Spleen (tissue), 11 donors: ENCODE data around the gene CHST6. TPM values are rescaled to one million over a fixed set of nuclear protein-coding genes. Genes with fewer than 3 reads are reported as not detected.
"Not testable (repeated sequence)": the region's sequence is repeated elsewhere in the genome, so short reads cannot be mapped to it uniquely, and the experiment has no call there.

Source experiments
- DNase-seq: peaks from one replicate; pipeline ENCODE4 v3.0.0-alpha.2; 2020
- H3K27ac ChIP-seq, 8 donors: fragments of 200-600 bp; sonication (generic) in 7 of 8; 1 replicate in 4 of 8; 2 replicates in 4 of 8; pipeline versions ENCODE4 v1.5.0 to v1.8.0; 2016 to 2021; ENCODE audit warnings: inconsistent platforms in 4 of 8, mild to moderate bottlenecking in 4 of 8, moderate library complexity in 1 of 8
- H3K27me3 ChIP-seq, 7 donors: fragments of 200-600 bp; sonication (generic) in 6 of 7; replicated peaks in 1 of 7; 1 replicate in 4 of 7; 2 replicates in 3 of 7; pipeline versions ENCODE4 v1.5.0 to v1.8.0; 2016 to 2021; ENCODE audit warnings: inconsistent platforms in 3 of 7, mild to moderate bottlenecking in 1 of 7
- H3K36me3 ChIP-seq, 6 donors: fragments of 200-600 bp; sonication (generic) in 5 of 6; 1 replicate in 4 of 6; 2 replicates in 2 of 6; pipeline versions ENCODE4 v1.5.0 to v1.8.0; 2016 to 2021; ENCODE audit warnings: inconsistent platforms in 2 of 6
- H3K4me1 ChIP-seq, 6 donors: fragments of 200-600 bp; sonication (generic) in 5 of 6; 1 replicate in 3 of 6; 2 replicates in 3 of 6; pipeline versions ENCODE4 v1.5.0 to v1.8.0; 2016 to 2021; ENCODE audit warnings: inconsistent platforms in 3 of 6
- H3K4me3 ChIP-seq, 8 donors: fragments of 200-600 bp; sonication (generic) in 7 of 8; 1 replicate in 4 of 8; 2 replicates in 4 of 8; pipeline versions ENCODE4 v1.5.0 to v1.8.0; 2016 to 2021; ENCODE audit warnings: inconsistent platforms in 4 of 8, mild to moderate bottlenecking in 4 of 8, moderate library complexity in 2 of 8
- H3K9me3 ChIP-seq, 8 donors: fragments of 200-600 bp; sonication (generic) in 7 of 8; 1 replicate in 4 of 8; 2 replicates in 4 of 8; pipeline versions ENCODE4 v1.5.0 to v1.8.0; 2016 to 2021; ENCODE audit warnings: inconsistent platforms in 4 of 8
- POLR2A ChIP-seq, 3 donors: fragments of 450-650 bp; IDR thresholded peaks; one replicate each; pipeline ENCODE4 v1.5.1; 2017; ENCODE audit warnings: antibody characterized with exemption in 3 of 3, mild to moderate bottlenecking in 1 of 3
- POLR2AphosphoS5 ChIP-seq, 3 donors: sonication (generic); formaldehyde crosslinking; IDR thresholded peaks; one replicate each; pipeline ENCODE4 v1.5.1; 2017; ENCODE audit warnings: antibody characterized with exemption in 3 of 3
- WGBS, 5 donors: extraction: QIAGEN DNeasy Blood & Tissue Kit in 3 of 5; methylation state at CpG; one replicate each; pipeline versions ENCODE4 v1.1.5 to v1.1.7; 2013 to 2018; 5-methylcytosine and 5-hydroxymethylcytosine counted together
- intact Hi-C: fragments of 100-400 bp; cut with DNase I; formaldehyde crosslinking; loops from one replicate; pipeline ENCODE4 v1.15.0; 2023; ENCODE audit warnings: low total_unique reads
- polyA plus RNA-seq, 3 donors: library from polyadenylated mRNA; stranded (reverse); fragments of 200-250 nt; gene quantifications; one replicate each; pipeline ENCODE4 v1.2.1, GENCODE V29; 2013
- total RNA-seq, 7 donors: library from RNA; depleted of rRNA in 3 of 7; stranded (reverse); fragments of >200 nt in 3 of 7; fragmentation: NEBNext Ultra II Directional in 4 of 7; extraction: Animal tissue kit (Norgen Biotek cat#: 25700) in 4 of 7; gene quantifications; one replicate each; pipeline versions ENCODE4 v1.1.0 to v1.2.1, GENCODE V29; 2016 to 2021
- TF ChIP-seq, protein P1 (sequence below), 11 experiments: fragments of 200-600 bp in 7 of 11; fragments of 450-650 bp in 4 of 11; sonication (generic) in 4 of 11; IDR thresholded peaks in 8 of 11; conservative IDR thresholded peaks in 3 of 11; 1 replicate in 7 of 11; 2 replicates in 4 of 11; pipeline versions ENCODE4 v1.4.0 to v1.8.0; 2016 to 2021; ENCODE audit warnings: antibody characterized with exemption in 11 of 11, inconsistent platforms in 4 of 11, mild to moderate bottlenecking in 1 of 11
- donor health status: healthy with polysubstance abuse.
- donor health status: DM: no; HTN: no; CAD: no; lungs with moderate emphysema.
- donor health status: DM: no; HTN: no; CAD: no.
- donor health status: Bipolar disorder and iron deficiency.
- donor health status: healthy.
- donor health status: DM: no; HTN: no; CAD: no.
- donor health status: DM: yes; HTN: yes; CAD: no.

CHST6 gene
- total and polyA plus RNA-seq, 10 donors = under 0.01 to 0.66 (median 0.19) TPM; not detected in 1

- Histone ChIP-seq H3K27ac (no peak overlapping the region), H3K9me3 (no peaks in the 10 kb centered on the region), H3K4me3 (no peak overlapping the region), H3K36me3 (peaks cover 0 to 10% (median 0%) of the 10 kb centered on the region in 6 donors), H3K27me3 (no peaks in the 10 kb centered on the region), H3K4me1 (peaks cover 0 to 80% (median 23%) of the 10 kb centered on the region in 6 donors)
- 95 to 98% (median 97%) methylated on average over 5 of the region's 5 CpGs for WGBS, 5 donors
- no peak for DNase-seq
- TF ChIP-seq POLR2A (IDR thresholded peaks at IDR 0.05) (no peak), POLR2AphosphoS5 (IDR thresholded peaks at IDR 0.05) (no peak)
- TF ChIP-seq, protein P1, sequence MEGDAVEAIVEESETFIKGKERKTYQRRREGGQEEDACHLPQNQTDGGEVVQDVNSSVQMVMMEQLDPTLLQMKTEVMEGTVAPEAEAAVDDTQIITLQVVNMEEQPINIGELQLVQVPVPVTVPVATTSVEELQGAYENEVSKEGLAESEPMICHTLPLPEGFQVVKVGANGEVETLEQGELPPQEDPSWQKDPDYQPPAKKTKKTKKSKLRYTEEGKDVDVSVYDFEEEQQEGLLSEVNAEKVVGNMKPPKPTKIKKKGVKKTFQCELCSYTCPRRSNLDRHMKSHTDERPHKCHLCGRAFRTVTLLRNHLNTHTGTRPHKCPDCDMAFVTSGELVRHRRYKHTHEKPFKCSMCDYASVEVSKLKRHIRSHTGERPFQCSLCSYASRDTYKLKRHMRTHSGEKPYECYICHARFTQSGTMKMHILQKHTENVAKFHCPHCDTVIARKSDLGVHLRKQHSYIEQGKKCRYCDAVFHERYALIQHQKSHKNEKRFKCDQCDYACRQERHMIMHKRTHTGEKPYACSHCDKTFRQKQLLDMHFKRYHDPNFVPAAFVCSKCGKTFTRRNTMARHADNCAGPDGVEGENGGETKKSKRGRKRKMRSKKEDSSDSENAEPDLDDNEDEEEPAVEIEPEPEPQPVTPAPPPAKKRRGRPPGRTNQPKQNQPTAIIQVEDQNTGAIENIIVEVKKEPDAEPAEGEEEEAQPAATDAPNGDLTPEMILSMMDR (IDR thresholded peaks at IDR 0.05 in 8 of 11, conservative IDR thresholded peaks at IDR 0.05 in 3 of 11) = no peak
- intact Hi-C loops = no loop called here
These were observed 37.7 kb downstream of the CHST6 start for GRCh38 chr16:75457485-75458021.

GRCh38 chr16:75456971-75457370 is 38.3 kb downstream of the CHST6 start:
- intact Hi-C loops = no loop called here
- Histone ChIP-seq H3K36me3 (peaks cover 0 to 10% (median 0%) of the 10 kb centered on the region in 6 donors), H3K4me3 (no peak overlapping the region), H3K4me1 (peaks cover 0 to 76% (median 18%) of the 10 kb centered on the region in 6 donors), H3K27ac (no peak overlapping the region), H3K27me3 (no peaks in the 10 kb centered on the region), H3K9me3 (no peaks in the 10 kb centered on the region)
- no peak for DNase-seq
- TF ChIP-seq, protein P1 (IDR thresholded peaks at IDR 0.05 in 8 of 11, conservative IDR thresholded peaks at IDR 0.05 in 3 of 11) = no peak
- TF ChIP-seq POLR2AphosphoS5 (IDR thresholded peaks at IDR 0.05) (no peak), POLR2A (IDR thresholded peaks at IDR 0.05) (no peak)
- 68 to 100% (median 81%) methylated on average over 1 of the region's 1 CpG for WGBS, 5 donors

DNA sequence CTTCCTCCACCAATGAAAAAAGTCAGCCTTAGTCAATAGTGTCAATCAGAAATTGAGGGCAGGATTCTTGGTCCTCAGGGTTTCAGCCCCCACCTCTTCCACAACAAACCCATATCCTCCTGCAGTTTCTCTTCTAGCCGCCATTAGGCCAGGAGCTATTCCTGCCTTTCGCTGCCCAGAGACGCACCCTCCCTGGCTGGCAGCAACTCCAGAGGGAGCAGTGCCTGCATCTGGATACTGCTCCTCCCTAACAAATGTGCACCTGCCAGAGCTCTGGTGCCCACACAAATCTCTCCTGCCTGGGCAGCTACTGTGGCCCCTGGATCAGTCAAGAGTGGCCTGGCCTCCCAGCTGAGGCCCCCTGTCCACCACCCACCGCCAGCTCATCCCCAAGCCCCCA is 38.8 kb downstream of the CHST6 start:
- intact Hi-C loops, H3K27ac ChIP-seq, DNase-seq, H3K4me3 ChIP-seq, H3K27me3 ChIP-seq, H3K9me3 ChIP-seq: not testable (repeated sequence)
- peaks cover 0 to 13% (median 3%) of the 10 kb centered on the region in 6 donors for H3K36me3 ChIP-seq
- WGBS, 5 donors = 93 to 99% (median 97%) methylated on average over 4 of the region's 4 CpGs
- H3K4me1 ChIP-seq = peaks cover 0 to 71% (median 13%) of the 10 kb centered on the region in 6 donors

- peaks cover 0 to 21% (median 9%) of the 10 kb centered on the region in 6 donors for H3K36me3 ChIP-seq
- TF ChIP-seq, protein P1 (IDR thresholded peaks at IDR 0.05 in 8 of 11, conservative IDR thresholded peaks at IDR 0.05 in 3 of 11) = no peak
- TF ChIP-seq POLR2A (IDR thresholded peaks at IDR 0.05) (no peak), POLR2AphosphoS5 (IDR thresholded peaks at IDR 0.05) (no peak)
- no peak for DNase-seq
- no peak overlapping the region for H3K27ac ChIP-seq
- intact Hi-C loops = no loop called here
- WGBS, 5 donors = 65 to 94% (median 82%) methylated on average over 5 of the region's 5 CpGs
- no peak overlapping the region for H3K4me3 ChIP-seq
- H3K27me3 ChIP-seq = no peaks in the 10 kb centered on the region
- H3K4me1 ChIP-seq = peaks cover 0 to 63% (median 5%) of the 10 kb centered on the region in 6 donors
- no peaks in the 10 kb centered on the region for H3K9me3 ChIP-seq
These were observed 39.6 kb downstream of the CHST6 start for GRCh38 chr16:75455677-75456076.
